ENCODE data around the gene CYP11A1.

CYP11A1 gene

DNA sequence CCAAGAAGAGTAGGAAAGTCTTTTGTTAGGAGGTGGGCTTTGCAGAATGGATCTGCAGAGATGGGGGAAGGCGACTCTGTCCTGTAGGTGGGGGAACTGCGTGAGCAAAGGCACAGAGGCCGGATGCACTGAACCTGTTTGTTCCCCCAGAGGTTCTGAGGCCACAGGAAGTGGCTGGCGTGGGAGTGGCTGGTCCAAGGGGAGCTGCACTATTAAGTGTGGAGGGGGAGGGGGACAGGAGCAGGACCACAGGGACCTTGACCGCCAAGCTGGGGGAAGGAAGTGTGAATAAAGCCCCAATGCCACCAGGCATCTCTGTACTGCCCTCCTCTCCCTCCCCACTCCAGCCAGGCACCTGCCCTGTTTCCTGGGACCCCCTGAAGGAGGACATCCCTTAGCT, 51.8 kb downstream of the CYP11A1 start:
- no peak overlapping the region for H3K4me3 ChIP-seq (ENCODE audit: low read depth, low read length)
- DNase-seq (ENCODE audit: low read depth) = peak; percentile 54
- TF ChIP-seq, protein P1, sequence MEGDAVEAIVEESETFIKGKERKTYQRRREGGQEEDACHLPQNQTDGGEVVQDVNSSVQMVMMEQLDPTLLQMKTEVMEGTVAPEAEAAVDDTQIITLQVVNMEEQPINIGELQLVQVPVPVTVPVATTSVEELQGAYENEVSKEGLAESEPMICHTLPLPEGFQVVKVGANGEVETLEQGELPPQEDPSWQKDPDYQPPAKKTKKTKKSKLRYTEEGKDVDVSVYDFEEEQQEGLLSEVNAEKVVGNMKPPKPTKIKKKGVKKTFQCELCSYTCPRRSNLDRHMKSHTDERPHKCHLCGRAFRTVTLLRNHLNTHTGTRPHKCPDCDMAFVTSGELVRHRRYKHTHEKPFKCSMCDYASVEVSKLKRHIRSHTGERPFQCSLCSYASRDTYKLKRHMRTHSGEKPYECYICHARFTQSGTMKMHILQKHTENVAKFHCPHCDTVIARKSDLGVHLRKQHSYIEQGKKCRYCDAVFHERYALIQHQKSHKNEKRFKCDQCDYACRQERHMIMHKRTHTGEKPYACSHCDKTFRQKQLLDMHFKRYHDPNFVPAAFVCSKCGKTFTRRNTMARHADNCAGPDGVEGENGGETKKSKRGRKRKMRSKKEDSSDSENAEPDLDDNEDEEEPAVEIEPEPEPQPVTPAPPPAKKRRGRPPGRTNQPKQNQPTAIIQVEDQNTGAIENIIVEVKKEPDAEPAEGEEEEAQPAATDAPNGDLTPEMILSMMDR (IDR thresholded peaks at IDR 0.05; ENCODE audit: low read depth, low read length, missing control alignments) = no peak

DNA sequence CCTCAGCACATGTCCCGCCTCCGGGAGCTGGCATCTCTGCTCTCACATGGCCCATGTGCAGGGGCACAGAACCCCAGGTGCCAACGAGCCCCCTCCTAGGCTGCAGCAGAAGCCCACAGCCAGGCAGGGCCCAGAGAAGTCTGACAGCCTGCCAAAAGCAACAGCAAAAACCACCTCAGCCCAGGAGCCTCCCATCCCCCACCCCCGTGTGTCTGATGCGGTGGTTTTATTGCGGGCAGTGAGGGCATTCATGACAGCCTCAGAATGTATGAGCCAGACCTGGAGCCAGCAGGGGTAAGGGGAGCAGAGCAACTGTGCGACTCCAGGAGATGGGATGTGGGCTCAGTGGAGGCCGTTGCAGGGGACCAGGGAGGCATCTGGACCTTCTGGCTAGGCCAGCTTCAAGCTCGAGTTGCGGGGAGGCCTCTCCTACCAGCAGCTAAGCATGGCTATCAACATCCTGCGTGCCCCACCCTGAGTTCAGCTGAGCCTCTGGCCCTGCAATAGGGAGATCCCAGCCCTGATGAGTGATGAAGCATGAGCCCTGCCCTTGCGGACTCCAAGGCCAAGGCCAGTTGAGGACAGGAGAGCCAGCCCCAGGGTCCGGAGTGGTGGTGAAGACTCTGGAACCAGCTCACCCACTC, 52.5 kb downstream of the CYP11A1 start:
- DNase-seq (ENCODE audit: low read depth) = no peak
- H3K4me3 ChIP-seq (ENCODE audit: low read depth, low read length) = no peak overlapping the region
- TF ChIP-seq, protein P1 (IDR thresholded peaks at IDR 0.05; ENCODE audit: low read depth, low read length, missing control alignments) = no peak

DNA sequence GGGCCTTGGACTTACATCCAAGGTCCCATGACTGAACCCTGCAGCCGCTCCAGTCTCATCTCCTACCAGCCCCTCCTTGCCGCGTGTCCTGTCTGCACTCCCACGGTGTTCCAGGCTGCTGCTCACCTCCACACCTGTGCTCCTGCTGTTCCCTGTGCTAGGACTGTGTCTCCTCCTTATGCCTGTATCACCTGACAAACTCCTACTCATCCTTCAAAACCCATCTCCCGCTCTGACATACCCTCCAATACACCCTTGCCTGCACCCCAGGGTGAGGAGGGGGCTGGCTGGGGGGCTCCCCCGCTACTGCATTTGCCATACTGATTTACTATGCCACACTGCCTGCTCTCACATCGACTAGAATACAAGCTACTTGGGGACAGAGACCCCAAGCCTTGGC, 53.6 kb downstream of the CYP11A1 start:
- no peak for DNase-seq (ENCODE audit: low read depth)
- H3K4me3 ChIP-seq (ENCODE audit: low read depth, low read length) = no peak overlapping the region
- TF ChIP-seq, protein P1 (IDR thresholded peaks at IDR 0.05; ENCODE audit: low read depth, low read length, missing control alignments) = no peak

DNA sequence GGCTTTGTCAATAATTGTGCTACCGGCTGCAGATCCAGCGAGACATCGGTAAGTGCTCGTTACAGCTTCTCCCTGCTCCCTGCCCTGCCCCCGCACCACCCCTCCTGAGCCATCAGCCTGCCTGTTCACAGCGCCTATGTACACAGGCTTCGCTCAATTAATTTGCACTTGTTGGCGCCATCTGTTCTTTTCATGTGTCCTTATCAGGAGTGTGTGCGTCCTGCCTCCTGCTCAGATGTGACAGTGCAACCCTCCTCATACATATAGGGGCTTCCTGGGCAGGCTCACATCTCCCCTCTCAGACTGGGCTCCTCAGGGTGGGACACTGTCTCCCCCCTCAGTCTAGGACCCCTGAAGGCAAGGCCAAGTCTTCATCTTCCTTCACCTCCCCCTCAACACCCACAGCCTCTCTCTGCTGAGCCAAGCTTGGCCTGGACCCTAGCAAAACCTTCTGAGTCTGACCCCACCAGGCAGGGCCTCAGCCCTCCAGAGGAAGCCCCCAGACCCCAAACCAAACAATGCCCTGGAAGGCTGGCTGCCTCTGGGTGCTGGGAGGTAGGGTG, 54.9 kb downstream of the CYP11A1 start:
- H3K4me3 ChIP-seq (ENCODE audit: low read depth, low read length) = no peak overlapping the region
- TF ChIP-seq, protein P1 (IDR thresholded peaks at IDR 0.05; ENCODE audit: low read depth, low read length, missing control alignments) = no peak
- no peak for DNase-seq (ENCODE audit: low read depth)

DNA sequence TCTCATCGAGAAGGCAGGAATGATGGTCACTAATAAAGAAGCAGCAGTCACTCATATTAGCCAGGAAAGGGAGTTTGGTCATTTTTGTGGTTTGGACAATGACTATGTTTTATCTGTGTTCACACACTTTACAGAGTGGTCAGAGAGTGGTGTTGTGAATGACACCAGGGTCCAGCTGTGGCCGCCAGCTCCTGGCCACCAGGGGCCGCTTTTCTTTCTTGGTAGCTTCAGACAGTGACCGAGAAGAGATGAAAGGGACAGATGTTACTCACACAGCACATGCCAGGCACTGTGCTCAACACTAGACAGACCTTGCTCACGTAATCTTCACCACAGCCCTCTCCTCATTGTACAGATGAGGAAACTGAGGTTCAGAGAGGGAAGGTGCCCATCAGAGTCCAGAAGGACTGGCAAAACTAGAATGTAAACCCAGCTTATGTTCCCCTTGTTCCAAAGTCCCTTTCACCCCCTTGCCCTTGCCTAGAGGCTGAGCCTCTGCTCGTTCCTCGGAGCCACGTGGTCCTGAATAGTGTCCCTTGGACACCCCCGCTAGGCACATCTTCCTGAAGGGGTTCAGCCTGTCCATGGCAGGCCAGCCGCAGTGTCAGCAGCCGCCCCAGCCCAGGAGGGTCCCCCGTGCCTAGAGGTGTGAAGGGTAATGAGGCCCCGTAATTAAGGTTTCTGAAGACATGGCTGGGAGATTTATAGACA, 55.6 kb downstream of the CYP11A1 start:
- no peak for DNase-seq (ENCODE audit: low read depth)
- no peak overlapping the region for H3K4me3 ChIP-seq (ENCODE audit: low read depth, low read length)
- TF ChIP-seq, protein P1 (IDR thresholded peaks at IDR 0.05; ENCODE audit: low read depth, low read length, missing control alignments) = peak; percentile 47

DNA sequence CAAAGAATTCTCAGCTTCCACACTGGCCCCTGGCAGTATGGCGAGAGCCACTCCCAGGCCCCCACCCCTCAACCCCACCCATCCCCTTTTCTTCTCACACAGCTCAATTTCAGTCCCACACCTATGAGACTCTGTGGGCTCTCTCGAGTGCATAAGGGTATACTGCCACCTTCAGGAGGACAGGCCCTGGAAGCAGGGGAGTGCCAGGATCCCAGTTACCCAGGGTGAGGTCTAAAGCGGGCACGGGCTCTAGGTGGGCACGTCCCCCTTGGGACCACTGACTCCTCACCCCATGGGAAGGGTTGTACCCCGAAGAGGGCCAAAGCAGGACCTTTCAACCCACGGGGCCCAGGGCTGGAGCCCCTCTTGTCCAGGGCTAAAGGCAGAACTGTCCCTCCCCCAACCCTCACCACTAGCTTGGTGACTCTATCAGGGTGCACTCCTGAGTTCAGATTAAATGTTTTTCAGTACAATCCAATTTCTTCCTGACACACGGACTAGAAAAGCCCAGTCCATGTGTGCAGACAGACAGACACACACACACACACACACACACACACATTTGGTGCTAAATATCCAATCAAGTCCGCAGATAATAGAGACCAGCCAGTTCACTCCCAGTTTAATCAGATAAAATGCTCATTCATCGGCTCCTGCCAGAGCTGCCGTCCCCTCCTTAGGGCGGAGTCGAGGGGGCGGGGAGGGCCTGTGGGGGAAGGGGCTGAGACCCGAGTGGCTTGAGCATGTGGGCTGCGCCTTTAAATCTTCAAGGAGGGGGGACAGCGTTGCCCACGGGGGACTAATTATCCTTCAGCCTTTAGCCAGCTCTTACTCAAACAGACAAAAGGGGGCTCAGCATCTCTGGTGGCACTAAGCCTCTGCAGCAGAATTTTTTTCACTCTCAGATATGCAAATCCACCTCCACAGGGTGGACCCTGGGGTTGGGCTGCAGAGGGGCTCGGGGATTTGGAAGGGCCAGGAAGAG, 59.3 kb downstream of the CYP11A1 start:
- TF ChIP-seq, protein P1 (IDR thresholded peaks at IDR 0.05; ENCODE audit: low read depth, low read length, missing control alignments) = peak; percentile 72
- no peak overlapping the region for H3K4me3 ChIP-seq (ENCODE audit: low read depth, low read length)
- no peak for DNase-seq (ENCODE audit: low read depth)
